HepG2 (cell line): ENCODE results near the gene IBA57. TPM values are rescaled to one million over a fixed set of nuclear protein-coding genes. Genes with fewer than 3 reads are reported as not detected.

ENCODE experiments used
- ATAC-seq: fragments of 200-7000 bp; cut with Tn5 transposase; 3 replicates; pipeline ENCODE4 v1.9.1; 2020; ENCODE audit warnings: mild to moderate bottlenecking, moderate library complexity
- BruUV-seq: library from RNA; stranded (reverse); fragments of 400-500 nt; replicated peaks from 2 replicates; lab custom pipeline; 2021; lab: Mats Ljungman, UMichigan
- CTCF ChIA-PET: fragments of 300-600 bp; formaldehyde crosslinking; extraction: SDS; loops from one replicate; lab custom pipeline; 2021; ENCODE audit warnings: low total read pairs, inconsistent platforms, low intra/inter-chr PET ratio; lab: Yijun Ruan, JAX
- POLR2A ChIA-PET: fragments of 350-600 bp; sonication (Branson Sonifier 250); formaldehyde crosslinking; loops from one replicate; lab custom pipeline; 2020; ENCODE audit warnings: antibody characterized with exemption, inconsistent platforms; lab: Yijun Ruan, JAX
- DNase-seq: peaks from one replicate; pipeline ENCODE4 v3.0.0-alpha.2; 2015; ENCODE audit warnings: low spot score
- FAIRE-seq: peaks from 3 replicates; lab custom pipeline; 2011; peaks lifted over from hg19 to GRCh38; lab: Jason Lieb, UNC
- H2AFZ ChIP-seq: one replicate; pipeline ENCODE4 v1.6.1; 2011; ENCODE audit warnings: low read length, inconsistent platforms
- H3K27ac ChIP-seq: fragments of 300-600 bp; 3 replicates; pipeline ENCODE4 v1.8.0; 2011; ENCODE audit warnings: mixed run types, mild to moderate bottlenecking, mixed read lengths, low read length, inconsistent platforms; ENCODE audit not compliant: insufficient read depth; ENCODE audit errors: extremely low read length
- H3K27me3 ChIP-seq, 2 experiments: fragments of 200-600 bp in 1 of 2; 2 replicates in 1 of 2; 3 replicates in 1 of 2; pipeline versions ENCODE4 v1.6.0 to v1.8.0; 2011; ENCODE audit warnings: low read length in 2 of 2, mild to moderate bottlenecking in 2 of 2, moderate library complexity in 2 of 2, inconsistent platforms in 1 of 2; ENCODE audit not compliant: insufficient read depth in 2 of 2, control insufficient read depth in 1 of 2
- H3K36me3 ChIP-seq, 2 experiments: fragments of 200-600 bp in 1 of 2; replicated peaks in 1 of 2; 2 replicates in 1 of 2; 3 replicates in 1 of 2; pipeline versions ENCODE4 v1.5.1 to v1.8.0; 2011; ENCODE audit warnings: low read length in 2 of 2, inconsistent platforms in 1 of 2; ENCODE audit not compliant: insufficient read depth in 2 of 2, control insufficient read depth in 1 of 2
- H3K4me1 ChIP-seq: 2 replicates; pipeline ENCODE4 v1.5.1; 2012; ENCODE audit warnings: low read length, inconsistent platforms; ENCODE audit not compliant: insufficient read depth
- H3K4me2 ChIP-seq: 2 replicates; pipeline ENCODE4 v1.6.0; 2011; ENCODE audit warnings: low read depth, low read length, inconsistent platforms
- H3K4me3 ChIP-seq, 3 experiments: fragments of 200-600 bp in 1 of 3; sonication (generic), shearing (Covaris generic) in 1 of 3; replicated peaks in 1 of 3; 2 replicates each; pipeline ENCODE4 v1.5.1; 2011 to 2016; ENCODE audit warnings: low read length in 3 of 3, inconsistent platforms in 2 of 3, low read depth in 2 of 3, mild to moderate bottlenecking in 2 of 3, control low read depth in 1 of 3, mixed read lengths in 1 of 3; ENCODE audit not compliant: insufficient read depth in 1 of 3
- H3K79me2 ChIP-seq: one replicate; pipeline ENCODE4 v1.6.1; 2011; ENCODE audit warnings: low read length, inconsistent platforms; ENCODE audit not compliant: insufficient read depth
- H3K9ac ChIP-seq: 2 replicates; pipeline ENCODE4 v1.6.0; 2011; ENCODE audit warnings: mild to moderate bottlenecking, low read depth, low read length, inconsistent platforms; ENCODE audit not compliant: insufficient read depth
- H3K9me3 ChIP-seq: 2 replicates; pipeline ENCODE4 v1.5.1; 2012; ENCODE audit warnings: mild to moderate bottlenecking, low read length
- H4K20me1 ChIP-seq: 2 replicates; pipeline ENCODE4 v1.6.0; 2011; ENCODE audit warnings: inconsistent platforms, mild to moderate bottlenecking, low read length, moderate library complexity; ENCODE audit not compliant: insufficient read depth
- CENPX ChIP-seq: sonication (generic); formaldehyde crosslinking; IDR thresholded peaks from 2 replicates; pipeline ENCODE4 v1.9.0; 2021; ENCODE audit warnings: mild to moderate bottlenecking, missing genetic modification reagents, moderate library complexity
- FOXC1 ChIP-seq: sonication (generic); formaldehyde crosslinking; IDR thresholded peaks from 2 replicates; pipeline ENCODE4 v1.8.0; 2022; ENCODE audit warnings: mild to moderate bottlenecking, missing genetic modification reagents, borderline replicate concordance
- GPBP1L1 ChIP-seq: sonication (generic); formaldehyde crosslinking; IDR thresholded peaks from 2 replicates; pipeline ENCODE4 v1.5.0; 2020; ENCODE audit warnings: mild to moderate bottlenecking, missing genetic modification reagents
- ZBTB7A ChIP-seq: sonication (generic); formaldehyde crosslinking; IDR thresholded peaks from 2 replicates; pipeline ENCODE4 v1.8.0; 2022; ENCODE audit warnings: mild to moderate bottlenecking, missing genetic modification reagents
- ZNF34 ChIP-seq: sonication (generic); formaldehyde crosslinking; IDR thresholded peaks from 2 replicates; pipeline ENCODE4 v1.4.0; 2020; ENCODE audit warnings: mild to moderate bottlenecking, missing genetic modification reagents, borderline replicate concordance
- ZNF501 ChIP-seq: sonication (generic); formaldehyde crosslinking; IDR thresholded peaks from 2 replicates; pipeline ENCODE4 v1.5.1; 2020; ENCODE audit warnings: mild to moderate bottlenecking, moderate library complexity, missing genetic modification reagents
- ZNF512B ChIP-seq: sonication (generic); formaldehyde crosslinking; IDR thresholded peaks from 2 replicates; pipeline ENCODE4 v1.5.1; 2020; ENCODE audit warnings: missing genetic modification reagents, mild to moderate bottlenecking, borderline replicate concordance
- ZNF564 ChIP-seq: sonication (generic); formaldehyde crosslinking; IDR thresholded peaks from 2 replicates; pipeline ENCODE4 v1.8.1; 2023; ENCODE audit warnings: mild to moderate bottlenecking, missing genetic modification reagents
- ZNF878 ChIP-seq: sonication (generic); formaldehyde crosslinking; IDR thresholded peaks from 2 replicates; pipeline ENCODE4 v1.8.1; 2023; ENCODE audit warnings: mild to moderate bottlenecking, missing genetic modification reagents, moderate library complexity
- WGBS: methylation state at CpG from one replicate; pipeline ENCODE4 v1.1.6; 2017; ENCODE audit warnings: low lambda C conversion rate; 5-methylcytosine and 5-hydroxymethylcytosine counted together
- in situ Hi-C: cut with HindIII; loops from 2 replicates; pipeline ENCODE4 v1.10.0; 2017; ENCODE audit warnings: low pct_unique_long_range_greater_than_20kb; ENCODE audit not compliant: extremely low pct_ligation_motif_present
- intact Hi-C: fragments of 100-400 bp; cut with micrococcal nuclease; formaldehyde crosslinking; loops from one replicate; pipeline ENCODE4 v1.10.0; 2022; ENCODE audit not compliant: unreplicated experiment
- polyA plus RNA-seq, 8 experiments: library from polyadenylated mRNA; depleted of rRNA in 3 of 8; stranded (reverse) in 7 of 8; unstranded in 1 of 8; fragments of >200 nt; fragmentation: Illumina TruSeq in 4 of 8; extraction: Trizol in 4 of 8; gene quantifications; 2 replicates each; pipeline versions ENCODE4 v1.2.1 to v1.2.3, GENCODE V29; 2011 to 2016; ENCODE audit warnings: low read depth in 4 of 8, missing spikeins in 1 of 8, mixed read lengths in 1 of 8; ENCODE audit not compliant: insufficient read depth in 1 of 8
- total RNA-seq, 5 experiments: library from RNA; depleted of rRNA; stranded (reverse); fragments of >200 nt; fragmentation: Illumina TruSeq; extraction: Trizol; gene quantifications; 2 replicates each; pipeline ENCODE4 v1.2.3, GENCODE V29; 2016; ENCODE audit warnings: low read depth in 1 of 5

The IBA57 gene
- total and polyA plus RNA-seq, 2 of the 13 experiments (the other 11 are each of a cell fraction or from before 2014, with no cell fraction given) = 2.3 to 10.2 TPM

- Histone ChIP-seq H3K9me3 (no peaks in the 10 kb centered on the region), H3K4me1 (no peaks in the 10 kb centered on the region), H3K79me2 (no peaks in the 10 kb centered on the region), H3K27me3 (peaks cover 4 to 36% of the 10 kb centered on the region in 2 experiments; a peak in 4 of 5 replicates), H3K36me3 (no peaks in the 10 kb centered on the region), H3K4me3 (no peak within 1 kb of the TSS), H3K9ac (no peak within 1 kb of the TSS), H4K20me1 (no peaks in the 10 kb centered on the region), H3K27ac (no peak within 1 kb of the TSS), H3K4me2 (no peak within 1 kb of the TSS)
- intact Hi-C loops = no loop called here
- DNase-seq (no peak), ATAC-seq (no peak), FAIRE-seq (no peak)
- POLR2A ChIA-PET = no interaction called here
- in situ Hi-C loops = no loop called here
- BruUV-seq = no TSS peak
- 0% methylated on average over 2 of the region's 30 CpGs for WGBS
- TF ChIP-seq CENPX (no peak), ZNF501 (CRISPR knock-in tag) (no peak), ZNF34 (no peak), ZBTB7A (CRISPR knock-in tag) (no peak), FOXC1 (no peak), GPBP1L1 (no peak), ZNF564 (no peak), ZNF512B (no peak), ZNF878 (CRISPR knock-in tag) (no peak)
- TF ChIP-seq, all 625 proteins: peak for 0
- CTCF ChIA-PET = no interaction called here
- no peak within 1 kb of the TSS for H2AFZ ChIP-seq
These were observed 42.5 kb downstream of the IBA57 start, which contains the start of gene OBSCN for GRCh38 chr1:228207851-228208821. Gene OBSCN (plus strand): TSS chr1:228208044. CDS start chr1:228211784, 3,740 bp downstream.
